Measurements from ENCODE around the gene ASTN1.

ASTN1 gene

DNA sequence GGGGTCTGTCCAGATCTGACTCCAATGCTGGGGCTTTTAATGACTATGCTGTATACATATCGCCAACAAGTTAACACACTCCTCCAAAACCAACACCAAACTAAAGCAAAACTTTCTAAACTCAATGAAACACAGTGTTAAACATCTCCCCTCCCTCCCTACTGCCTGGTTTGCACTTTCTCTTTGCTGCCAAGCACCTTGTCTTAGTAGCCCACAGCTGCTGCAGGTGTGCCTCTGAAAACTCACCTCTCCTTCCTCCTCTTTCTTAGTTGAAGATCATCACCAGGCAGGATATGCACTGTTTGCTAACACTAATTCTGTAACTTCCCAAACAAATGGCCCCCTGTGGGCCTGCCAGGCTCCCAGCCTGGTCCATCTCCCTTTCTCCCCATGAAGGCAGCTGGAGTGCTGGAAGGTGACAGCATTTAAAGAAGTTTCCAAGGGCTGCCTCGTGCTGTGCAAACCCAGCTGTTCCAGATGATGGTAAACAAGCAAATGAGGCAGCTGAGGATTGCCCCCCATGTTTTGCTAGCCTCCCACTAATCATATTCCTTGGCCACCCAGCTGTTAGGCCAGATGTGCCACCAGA lies 213.7 kb downstream of the ASTN1 start:
- DNase-seq (ENCODE audit: low read depth, low spot score) = no peak
- H3K4me3 ChIP-seq (ENCODE audit: low read length) = no peak overlapping the region

DNA sequence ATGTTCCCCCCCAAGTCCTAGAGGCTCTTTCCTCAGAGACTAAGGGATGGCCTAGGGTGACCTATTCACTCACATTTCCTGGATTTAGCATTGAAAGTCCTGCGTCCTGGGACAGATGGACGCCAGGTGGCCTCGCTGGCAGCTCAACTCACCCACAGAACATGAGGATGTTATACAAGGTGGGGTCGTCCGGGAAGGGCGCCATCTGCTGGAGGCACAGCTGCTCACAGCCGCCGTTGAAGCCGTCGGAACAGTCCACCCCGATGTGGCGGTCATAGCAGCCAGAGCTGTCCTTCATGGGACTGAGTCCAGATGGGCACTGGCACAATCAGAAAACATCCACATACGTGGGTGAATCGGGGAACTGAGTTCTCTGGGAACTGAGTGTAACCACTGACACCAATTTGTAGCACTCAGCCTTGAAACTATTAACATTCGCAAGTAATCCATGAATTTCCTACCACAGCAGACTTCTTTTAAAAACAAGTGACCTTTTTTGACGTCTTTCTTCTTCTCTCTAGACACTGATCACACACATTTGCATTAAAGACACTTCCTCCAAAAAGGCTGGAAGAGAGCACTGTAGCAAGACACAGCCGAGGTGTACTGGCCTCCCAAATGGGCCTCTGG lies 215.4 kb downstream of the ASTN1 start:
- peak; percentile 14 for DNase-seq (ENCODE audit: low read depth, low spot score)
- no peak overlapping the region for H3K4me3 ChIP-seq (ENCODE audit: low read length)

DNA sequence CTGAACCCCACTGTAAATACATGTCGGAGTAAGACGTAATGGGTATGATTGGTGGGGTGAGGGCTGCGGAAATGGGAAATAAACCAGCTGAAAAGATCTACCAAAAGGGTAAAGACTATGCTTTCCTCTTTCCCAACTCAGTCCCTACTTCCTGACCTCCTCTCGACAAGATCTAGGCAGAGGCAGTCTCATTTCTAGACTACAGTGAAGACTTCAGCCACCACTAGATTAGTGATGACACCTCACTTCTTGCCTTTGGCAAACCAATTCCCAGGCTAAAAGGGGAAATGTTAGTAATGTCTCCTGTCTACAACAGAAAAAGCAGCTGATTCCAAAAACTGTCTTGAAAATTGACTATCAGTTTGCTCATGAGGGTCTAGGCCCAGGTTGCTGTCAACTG lies 219.9 kb downstream of the ASTN1 start:
- DNase-seq (ENCODE audit: low read depth, low spot score) = no peak
- H3K4me3 ChIP-seq (ENCODE audit: low read length) = no peak overlapping the region

DNA sequence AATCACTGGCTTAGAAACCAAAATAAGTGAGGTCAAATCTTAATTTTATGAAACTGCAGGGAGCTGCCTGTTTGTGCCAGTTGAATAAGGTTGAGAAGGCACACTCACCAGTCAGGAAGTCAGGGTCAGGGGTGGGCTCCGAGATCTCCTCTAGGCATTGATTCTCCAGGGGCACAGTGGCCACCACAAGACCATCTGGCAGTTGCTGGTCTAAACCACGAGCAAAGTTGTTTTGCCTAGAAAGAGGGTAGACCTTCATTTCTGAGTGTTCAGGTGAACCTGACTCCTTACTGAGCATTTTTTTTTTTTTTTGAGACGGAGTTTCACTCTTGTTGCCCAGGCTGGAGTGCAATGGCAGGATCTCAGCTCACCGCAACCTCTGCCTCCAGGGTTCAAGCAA lies 220.7 kb downstream of the ASTN1 start:
- DNase-seq (ENCODE audit: low read depth, low spot score) = no peak
- no peak overlapping the region for H3K4me3 ChIP-seq (ENCODE audit: low read length)

DNA sequence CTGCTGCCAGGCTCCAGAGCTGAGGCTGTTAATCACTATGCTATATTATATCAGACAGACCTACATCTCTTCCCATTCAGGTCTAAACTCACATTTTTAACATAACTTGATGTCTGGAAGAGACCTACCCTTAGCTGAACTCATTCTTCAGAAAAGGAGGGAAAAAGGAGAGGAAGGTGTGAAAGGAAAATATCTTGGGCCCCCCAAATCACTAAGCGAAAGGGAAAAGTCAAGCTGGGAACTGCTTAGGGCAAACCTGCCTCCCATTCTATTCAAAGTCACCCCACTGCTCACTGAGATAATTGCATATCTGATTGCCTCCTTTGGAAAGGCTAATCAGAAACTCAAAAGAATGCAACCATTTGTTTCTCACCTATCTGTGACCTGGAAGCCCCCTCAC lies 222.2 kb downstream of the ASTN1 start:
- H3K4me3 ChIP-seq (ENCODE audit: low read length) = no peak overlapping the region
- no peak for DNase-seq (ENCODE audit: low read depth, low spot score)

DNA sequence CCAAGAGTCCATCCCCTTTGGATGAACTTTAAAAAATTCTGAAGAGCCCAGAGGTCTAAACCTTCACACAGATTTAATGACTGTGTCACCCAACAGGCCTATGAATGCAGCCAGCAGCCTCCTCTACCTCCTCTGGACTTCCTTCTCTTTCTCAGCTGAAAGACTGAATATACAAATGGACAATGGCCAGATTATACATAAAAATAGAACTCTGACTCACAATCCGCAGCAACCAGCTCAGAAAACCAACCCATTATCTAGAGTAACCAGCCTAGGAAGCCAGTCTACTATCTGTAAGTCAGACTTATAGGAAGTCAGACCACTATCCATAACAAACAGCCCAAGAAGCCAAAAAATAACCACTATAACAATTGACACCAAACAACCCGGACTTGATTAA lies 224.5 kb downstream of the ASTN1 start:
- DNase-seq (ENCODE audit: low read depth, low spot score) = no peak

DNA sequence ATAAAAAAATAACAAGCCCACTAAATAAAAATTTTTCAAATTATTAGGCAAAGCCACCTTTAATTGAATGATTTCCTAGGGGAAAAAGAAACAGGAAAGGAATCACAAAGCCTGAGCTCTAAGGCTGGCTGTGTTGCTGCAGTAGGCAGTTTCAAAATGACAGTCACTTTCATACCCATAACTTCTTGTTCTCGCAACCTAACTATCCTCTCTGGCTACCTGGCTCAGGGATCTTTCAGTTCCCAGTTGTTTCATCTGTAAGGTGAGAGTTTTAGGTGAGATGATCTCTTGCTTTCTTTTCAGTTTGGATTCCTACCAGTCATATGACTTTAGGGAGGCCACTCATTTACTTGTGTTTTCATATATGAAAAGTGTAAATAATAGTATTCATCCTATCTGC lies 226.1 kb downstream of the ASTN1 start:
- H3K4me3 ChIP-seq (ENCODE audit: low read length) = no peak overlapping the region
- DNase-seq (ENCODE audit: low read depth, low spot score) = no peak

More for the DNA sequence above, 224.5 kb downstream of the ASTN1 start:
- H3K4me3 ChIP-seq (ENCODE audit: low read length) = no peak overlapping the region

DNA sequence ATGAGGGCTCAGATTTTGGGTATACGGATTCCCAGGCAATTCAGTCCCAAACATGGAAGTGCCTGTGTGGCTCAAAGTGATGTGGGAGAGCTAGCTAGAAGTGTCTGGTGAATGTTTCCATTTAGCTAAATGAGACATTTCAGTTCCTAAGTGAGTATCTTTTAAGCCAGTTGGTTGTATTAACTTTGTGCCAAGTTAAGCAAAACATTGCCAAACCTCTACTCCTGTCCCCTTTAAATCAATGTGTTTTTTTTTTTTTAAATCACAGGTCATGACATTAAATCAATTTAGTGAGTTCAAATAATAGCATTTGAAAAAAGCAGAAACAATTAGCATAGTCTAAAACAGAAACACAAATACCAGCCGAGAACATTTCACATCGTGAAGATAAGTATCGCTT lies 230.1 kb downstream of the ASTN1 start:
- H3K4me3 ChIP-seq (ENCODE audit: low read length) = no peak overlapping the region
- no peak for DNase-seq (ENCODE audit: low read depth, low spot score)

DNA sequence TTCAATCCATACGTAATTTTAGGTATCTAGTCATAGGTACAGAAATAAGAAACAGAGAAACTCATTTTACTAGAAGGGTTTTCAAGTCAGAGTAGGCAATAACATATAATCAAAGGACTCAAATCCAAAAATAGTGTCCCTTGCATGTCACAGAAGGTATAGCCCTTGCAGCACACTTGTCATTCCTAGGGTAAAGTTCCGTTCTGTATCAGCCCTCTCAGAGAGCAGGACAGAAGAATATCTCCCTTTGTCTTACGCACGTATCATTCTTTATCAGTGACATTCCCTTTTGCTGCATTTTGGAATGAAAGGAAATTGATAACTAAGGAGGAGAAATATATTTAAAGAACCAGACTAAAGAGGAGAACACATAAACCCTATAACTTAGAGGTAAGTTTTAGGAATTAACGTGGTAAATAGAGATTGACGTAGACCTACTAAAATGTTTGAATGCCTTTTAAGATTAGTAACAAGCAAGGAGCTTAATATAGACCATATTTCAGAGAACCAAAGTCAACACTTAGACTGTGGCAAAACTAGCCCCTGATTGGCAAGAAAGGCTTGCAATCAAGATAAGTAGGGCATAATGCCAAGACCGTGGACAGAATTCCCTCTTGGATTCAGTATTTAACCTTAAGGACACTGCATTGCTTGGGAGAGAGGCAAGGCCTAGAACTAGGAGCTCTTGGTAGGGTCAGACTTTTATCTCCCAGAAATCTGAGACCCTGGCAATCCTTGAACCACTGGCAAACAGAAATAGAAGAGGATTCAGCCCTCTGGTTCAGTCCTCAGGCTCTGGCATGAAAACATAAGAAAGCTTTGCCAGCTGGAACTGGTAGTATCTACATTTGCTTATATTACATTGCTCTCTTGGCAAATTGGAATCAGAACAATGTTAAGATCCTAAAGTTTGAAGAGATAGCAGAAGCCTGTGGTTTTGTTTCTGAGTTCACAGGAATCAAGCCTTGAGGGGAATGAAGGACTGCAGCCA lies 232.1 kb downstream of the ASTN1 start:
- DNase-seq (ENCODE audit: low read depth, low spot score) = no peak
- H3K4me3 ChIP-seq (ENCODE audit: low read length) = no peak overlapping the region

DNA sequence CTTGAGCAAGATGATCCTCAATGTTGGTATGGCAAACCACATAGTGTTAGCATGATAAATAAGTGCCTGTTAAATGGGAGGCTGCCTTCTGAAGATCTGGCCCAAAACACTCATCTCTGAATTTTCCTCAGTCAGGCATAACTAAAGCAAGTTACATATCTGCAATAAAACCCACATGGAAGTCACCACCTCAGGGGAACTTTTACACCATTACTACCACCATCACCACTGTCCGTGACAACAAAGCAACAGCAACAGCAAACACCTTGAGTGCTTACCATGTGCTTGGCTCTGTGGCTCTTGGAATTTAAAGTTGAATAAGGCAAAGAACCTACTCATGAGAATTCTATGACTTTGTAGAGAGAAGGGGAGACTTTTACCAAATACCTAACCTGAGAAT lies 233.0 kb downstream of the ASTN1 start:
- H3K4me3 ChIP-seq (ENCODE audit: low read length) = no peak overlapping the region
- DNase-seq (ENCODE audit: low read depth, low spot score) = no peak

DNA sequence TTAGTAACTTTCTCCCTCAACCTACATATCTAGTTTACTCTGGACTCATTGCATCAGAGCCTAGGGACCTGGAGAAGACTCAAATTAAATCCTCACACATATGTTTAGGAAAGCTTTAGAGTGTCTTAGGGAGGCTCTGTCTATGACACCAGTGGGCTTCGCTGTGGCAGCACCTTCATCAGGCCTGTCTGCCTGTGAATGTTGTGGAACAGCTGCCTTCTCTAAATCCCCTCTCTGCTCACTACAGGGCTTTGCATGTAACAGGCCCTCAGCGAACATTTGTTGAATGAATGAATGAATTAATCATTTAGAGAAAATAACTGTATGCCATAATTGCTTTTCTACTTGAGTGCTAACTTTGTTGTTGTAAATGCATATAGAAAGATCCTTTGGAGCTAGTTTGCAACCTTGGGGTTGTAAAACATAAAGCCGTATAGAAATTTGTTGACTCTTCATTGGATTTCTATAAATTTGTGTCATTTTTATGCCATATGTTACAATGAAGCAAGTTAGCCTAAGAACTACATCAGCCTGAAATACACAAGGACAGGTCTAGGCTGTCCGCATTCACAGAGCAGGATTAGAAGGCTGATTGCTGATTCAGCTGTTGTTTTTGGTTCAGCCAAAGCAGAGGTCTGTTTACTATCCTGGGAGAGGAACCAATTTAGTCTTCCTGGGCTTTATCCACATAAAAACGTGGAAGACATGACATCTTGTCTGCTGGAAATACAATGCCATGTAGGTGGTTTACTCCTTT lies 238.0 kb downstream of the ASTN1 start:
- no peak overlapping the region for H3K4me3 ChIP-seq (ENCODE audit: low read length)
- no peak for DNase-seq (ENCODE audit: low read depth, low spot score)

DNA sequence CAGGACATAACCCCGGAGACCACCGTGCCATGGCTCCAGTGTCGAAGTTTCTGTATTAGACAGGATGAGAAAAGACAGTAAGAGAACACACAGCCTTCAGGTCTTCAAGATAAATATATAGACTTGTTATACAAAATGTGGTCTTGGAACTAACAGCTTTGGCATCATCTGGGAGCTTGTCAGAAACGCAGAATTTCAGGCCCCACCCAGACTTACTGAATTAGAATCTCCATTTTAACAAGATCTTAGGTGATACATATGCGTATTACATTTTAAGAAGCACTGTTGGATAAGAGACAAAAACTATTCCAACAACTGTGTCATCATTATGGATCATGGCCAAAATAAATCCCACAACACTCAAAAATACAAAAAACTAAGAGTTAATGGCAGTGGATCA lies 239.3 kb downstream of the ASTN1 start:
- H3K4me3 ChIP-seq (ENCODE audit: low read length) = no peak overlapping the region
- no peak for DNase-seq (ENCODE audit: low read depth, low spot score)

DNA sequence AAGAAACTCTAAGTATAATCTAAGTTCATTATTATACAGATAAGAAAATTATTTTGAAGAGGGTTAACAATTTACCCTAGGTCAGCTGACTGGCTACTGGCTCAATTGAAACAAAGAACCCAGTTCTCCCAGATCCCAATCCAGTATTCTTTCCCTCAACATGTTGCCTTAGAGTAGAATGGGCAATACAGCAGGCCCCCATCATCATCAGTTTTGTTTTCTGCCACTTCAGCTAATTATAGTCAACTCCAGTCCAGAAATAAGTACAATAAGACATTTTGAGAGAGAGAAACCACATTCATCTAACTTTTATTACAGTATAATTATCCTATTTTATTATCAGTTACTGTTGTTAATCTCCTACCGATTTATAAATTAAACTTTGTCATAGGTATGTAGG lies 241.2 kb downstream of the ASTN1 start:
- no peak overlapping the region for H3K4me3 ChIP-seq (ENCODE audit: low read length)

DNA sequence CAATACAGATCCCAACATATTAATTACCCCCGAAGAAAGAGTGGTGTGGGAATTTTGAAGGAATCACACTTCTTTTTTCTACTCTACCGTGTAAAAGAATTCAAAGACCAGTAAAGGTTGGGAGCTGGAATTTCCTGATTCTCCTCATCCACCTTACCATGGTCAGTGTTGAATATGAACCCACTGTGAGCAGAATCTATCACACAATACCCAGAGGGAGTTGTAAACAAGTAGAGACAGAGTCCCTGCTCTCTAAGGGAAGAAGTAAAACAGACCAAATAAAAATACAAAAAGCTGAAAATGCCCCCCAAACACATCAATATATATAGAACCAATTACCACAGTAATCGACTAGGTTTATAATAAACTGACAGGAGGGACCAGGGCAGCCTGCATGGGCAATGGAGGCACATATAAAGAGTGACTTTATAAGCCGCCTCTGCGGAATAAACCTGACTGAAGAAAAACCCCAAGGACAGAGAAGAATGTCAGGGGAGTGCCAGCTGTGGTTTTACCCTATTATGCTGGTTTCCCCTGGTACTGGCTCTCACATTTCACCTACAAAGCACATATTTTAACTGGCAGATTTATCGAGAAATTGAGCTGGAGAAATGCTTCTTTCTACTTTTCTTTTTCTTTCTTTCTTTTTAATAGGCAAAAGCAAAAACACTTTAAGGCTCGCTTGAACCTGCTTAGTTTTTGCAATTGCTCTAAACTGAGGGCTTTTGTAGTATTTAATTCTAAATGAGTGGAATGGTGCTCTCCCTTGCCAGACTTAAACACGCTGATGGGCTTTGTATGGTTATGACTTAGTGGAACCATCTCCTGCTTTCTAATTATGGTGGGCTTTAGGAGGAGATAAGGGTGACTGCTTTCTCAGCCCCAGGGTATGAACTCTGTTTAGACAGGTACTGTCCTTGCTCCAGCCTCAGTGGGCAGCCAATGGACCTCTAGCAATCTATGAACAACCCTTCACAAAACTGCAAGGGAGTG lies 244.8 kb downstream of the ASTN1 start:
- H3K4me3 ChIP-seq (ENCODE audit: low read length) = no peak overlapping the region
- no peak for DNase-seq (ENCODE audit: low read depth, low spot score)

More for the DNA sequence above, 241.2 kb downstream of the ASTN1 start:
- no peak for DNase-seq (ENCODE audit: low read depth, low spot score)

DNA sequence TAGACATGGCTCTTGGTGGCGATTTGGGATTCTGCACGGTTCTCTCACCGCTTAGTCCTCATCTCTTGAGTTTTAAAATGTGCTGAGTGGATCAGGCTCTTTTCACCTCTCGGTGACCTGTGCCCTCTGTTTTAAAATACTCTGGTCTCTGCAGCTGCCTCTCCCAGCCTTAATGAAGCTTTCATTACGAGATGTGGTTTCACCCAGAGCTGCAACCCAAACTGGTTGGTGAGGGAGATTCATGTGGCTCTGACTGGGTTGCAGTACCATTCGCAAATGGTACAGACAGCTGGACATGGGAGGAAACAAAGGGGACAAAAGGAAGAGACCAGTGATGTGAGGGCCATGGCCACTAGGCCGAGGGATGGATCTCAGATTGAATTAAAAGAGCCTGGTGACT lies 258.9 kb downstream of the ASTN1 start:
- H3K4me3 ChIP-seq (ENCODE audit: low read length) = no peak overlapping the region
- no peak for DNase-seq (ENCODE audit: low read depth, low spot score)

DNA sequence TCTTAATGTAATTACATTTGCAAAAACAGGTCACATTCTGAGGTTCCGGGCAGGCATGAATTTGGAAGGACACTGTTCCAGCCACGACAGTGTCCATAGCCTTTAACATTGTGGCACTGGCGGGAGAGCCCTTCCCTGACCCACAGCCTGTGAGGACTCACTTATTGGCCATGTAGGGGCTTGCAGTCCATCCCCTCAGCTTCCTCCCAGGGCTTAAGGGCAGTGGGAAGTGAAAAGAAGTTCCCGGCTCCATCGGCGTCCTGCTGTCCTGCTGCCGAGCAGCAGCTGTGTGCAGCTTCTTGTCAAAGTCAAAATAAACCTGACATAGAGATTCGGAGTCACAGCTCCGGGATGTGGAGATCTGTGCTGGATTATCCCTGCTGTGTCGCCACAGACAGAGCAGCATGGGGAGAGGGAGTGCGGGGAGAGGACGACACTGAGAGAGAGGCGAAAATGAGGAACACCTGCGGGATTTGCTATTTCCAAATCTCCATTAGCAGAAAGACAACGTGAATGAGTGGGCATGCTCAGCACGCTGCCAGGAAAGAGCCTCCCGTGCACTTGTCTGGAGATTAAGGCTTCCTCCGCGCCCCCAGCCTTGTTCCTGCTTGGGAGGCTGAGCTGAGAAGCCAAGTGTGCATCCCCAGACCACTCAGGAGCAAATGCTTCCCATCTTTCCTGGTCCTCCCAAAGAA lies 260.3 kb downstream of the ASTN1 start:
- H3K4me3 ChIP-seq (ENCODE audit: low read length) = no peak overlapping the region
- no peak for DNase-seq (ENCODE audit: low read depth, low spot score)

DNA sequence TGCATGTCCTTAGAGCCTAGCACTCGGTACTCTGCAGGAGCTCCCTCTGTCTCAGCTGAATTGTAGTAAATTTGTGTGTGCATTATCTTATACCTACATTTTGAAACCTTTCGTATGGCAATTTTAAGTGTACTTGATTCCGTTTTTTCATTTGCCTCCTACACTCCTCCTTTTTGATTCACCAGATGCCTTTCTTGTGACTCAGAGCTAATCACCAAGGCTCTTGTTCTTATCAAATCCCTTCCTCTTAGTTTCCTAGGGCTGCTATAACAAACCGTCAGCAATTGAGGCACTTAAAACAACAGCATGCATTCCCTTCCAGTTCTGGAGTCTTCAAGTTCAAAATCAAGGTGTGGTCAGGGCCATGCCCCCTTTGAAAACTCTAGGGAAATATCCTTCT lies 261.0 kb downstream of the ASTN1 start:
- H3K4me3 ChIP-seq (ENCODE audit: low read length) = no peak overlapping the region
- no peak for DNase-seq (ENCODE audit: low read depth, low spot score)

DNA sequence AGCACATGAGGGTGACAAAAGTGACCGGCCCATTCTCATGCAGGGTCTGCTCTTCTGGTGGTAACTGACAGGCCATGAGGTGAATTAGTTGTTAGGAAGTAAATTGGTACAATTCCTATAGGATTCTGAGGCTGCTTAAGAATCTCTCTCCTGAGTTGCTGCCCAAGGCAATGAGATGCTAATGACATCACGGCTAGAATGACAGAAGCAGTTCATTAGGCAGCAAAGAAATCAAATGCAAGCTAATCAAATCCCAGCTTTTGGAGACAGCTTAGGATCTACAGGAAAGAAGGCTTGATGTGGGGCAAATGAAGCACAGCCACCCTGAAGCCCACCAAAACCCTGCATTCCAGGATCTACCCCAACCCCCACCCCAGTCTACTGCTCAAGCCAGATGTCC lies 265.2 kb downstream of the ASTN1 start:
- no peak overlapping the region for H3K4me3 ChIP-seq (ENCODE audit: low read length)
- DNase-seq (ENCODE audit: low read depth, low spot score) = no peak
